Activated gamma-delta T cell treated with anti-CD3 and anti-CD28 coated beads, Interleukin-2, amount 50 U/mL, for 16 hours (primary cell): ENCODE results near the gene SAA1.

Experiments
- DNase-seq: peaks from one replicate; pipeline ENCODE4 v3.0.0-alpha.2; 2020; ENCODE audit warnings: low read depth

The SAA1 gene

DNA sequence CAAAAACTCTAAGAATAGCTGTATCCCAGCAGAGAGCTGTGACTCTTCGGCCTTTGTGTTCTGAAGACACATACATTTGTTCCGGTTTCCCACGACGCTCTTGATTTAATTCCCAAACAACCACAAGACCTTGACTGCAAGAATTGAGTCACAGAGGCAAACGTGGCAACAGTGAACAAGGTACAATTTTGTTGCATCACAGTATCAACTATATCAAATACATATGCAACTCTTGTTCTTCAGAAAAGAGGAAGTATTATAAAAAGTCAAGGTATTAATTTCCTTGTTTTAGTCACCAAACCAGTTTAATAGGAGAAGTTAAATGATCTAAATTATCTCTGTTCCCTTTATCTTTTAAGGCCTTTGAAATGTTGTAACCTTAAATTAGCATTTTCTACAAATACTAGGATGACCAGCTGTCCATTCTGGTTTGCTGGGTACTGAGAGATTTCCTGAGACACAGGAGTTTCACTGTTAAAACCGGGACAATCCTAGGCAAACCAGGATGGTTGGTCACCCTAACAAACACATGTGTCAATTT lies 44.8 kb downstream of the SAA1 start:
- no peak for DNase-seq

DNA sequence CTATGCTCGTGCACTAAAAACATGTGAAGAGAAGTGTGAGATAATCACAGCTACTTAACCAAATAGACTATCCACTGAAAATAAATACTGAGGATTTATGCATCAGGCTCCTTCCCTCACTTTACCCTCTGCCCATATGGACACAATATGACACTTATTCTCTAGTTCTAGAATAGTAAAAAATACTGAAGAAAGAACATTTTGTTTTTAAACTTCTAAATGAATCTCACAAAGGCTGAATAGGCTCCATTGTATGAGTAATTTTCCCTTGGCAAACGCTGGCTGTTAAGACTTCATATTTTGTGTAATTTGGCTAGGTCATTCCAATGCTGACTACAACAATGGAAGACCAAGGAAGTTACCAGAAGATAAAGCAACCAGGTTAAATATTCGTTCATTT lies 45.9 kb downstream of the SAA1 start:
- DNase-seq: no peak

DNA sequence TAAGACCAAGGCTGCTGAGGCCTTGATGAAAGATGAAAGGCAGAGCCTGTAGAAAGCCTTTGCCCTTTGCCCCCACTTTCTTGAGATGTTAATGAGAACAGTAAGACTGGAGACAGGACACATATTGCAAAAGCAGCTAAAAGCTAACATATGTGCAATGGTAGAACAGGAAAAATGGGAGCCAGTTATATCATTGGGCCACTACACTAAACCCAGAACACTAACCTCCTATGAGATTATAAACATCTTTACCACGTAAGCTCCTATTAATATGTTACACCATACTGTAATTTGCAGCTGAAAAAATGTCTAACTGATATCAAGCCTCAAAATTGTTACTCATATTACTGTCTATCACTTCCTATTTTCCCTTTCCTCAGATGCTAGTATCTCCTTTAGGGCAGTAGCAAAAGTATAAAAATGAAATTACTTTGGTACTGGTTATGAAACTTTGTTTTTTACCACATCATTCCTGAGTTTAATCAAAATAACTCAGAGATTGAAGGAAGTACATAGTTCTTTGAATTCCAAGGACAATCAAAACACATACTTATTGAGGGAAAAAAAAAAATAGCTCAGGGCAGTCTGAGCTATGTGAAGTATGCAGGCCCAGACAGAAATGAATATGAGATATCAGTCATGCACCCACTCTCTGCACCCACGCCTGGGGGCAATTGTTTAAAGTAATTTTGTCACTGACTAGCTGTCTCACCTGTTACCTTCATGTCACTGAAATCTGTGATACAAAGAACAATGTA lies 46.8 kb downstream of the SAA1 start:
- DNase-seq: no peak

DNA sequence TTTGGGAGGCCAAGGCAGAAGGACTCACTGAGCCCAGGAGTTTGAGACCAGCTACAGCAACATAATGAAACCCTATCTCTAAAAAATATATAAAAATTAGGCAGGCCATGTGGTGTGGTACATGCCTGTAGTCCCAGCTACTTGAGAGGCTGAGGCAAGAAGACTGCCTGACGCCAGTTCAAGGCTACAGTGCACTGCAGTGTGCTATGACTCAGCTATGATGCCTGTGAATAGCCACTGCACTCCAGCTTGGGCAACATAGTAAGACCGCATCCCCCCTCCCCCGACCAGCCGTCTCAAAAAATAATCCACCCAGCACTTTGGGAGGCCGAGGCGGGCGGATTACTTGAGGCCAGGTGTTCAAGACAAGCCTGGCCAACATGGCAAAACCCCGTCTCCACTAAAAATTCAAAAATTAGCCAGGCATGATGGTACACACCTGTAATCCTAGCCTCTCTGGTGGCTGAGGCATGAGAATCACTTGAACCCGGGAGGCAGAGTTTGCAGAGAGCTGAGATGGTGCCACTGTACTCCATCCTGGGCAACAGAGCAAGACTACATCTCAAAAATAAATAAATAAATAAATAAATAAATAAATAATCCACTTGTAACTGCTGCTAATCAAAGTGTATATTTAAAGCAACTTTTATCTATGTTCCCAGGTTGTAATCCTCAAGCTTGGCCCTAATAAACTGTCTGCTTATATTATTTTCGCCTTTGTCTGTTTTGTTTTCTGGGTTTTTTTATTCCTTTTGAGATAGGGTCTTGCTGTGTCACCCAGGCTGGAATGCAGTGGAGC lies 48.1 kb downstream of the SAA1 start:
- no peak for DNase-seq

DNA sequence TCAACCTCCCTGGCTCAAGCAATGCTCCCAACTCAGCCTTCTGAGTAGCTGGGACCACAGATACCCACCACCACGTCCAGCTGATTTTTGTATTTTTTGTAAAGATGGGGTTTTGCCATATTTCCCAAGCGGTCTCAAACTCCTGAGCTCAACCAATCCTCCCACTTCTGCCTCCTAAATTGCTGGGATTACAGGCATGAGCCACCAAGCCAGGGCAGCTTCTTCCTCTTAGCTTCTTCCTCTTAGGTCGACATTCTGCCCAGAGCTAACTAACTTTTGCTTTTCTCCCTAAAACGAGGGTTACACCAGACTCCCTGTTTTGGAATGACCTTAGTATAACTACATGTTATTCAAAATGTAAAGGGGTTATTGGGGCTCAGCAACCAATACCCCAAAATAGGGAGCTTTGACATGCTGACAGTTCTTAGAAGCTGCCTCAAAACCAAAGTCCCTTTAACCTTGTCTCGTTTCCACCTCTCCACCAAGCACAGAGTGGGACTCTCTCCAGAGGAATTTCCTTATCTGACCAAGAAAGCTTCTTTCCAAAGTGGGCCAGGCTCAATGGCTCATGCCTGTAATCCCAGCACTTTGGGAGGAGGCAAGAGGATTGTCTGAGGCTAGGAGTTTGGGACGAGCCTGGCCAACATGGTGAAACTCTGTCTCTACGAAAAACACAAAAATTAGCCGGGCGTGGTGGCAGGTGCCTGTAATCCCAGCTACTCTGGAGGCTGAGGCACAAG lies 48.9 kb downstream of the SAA1 start:
- DNase-seq: no peak

DNA sequence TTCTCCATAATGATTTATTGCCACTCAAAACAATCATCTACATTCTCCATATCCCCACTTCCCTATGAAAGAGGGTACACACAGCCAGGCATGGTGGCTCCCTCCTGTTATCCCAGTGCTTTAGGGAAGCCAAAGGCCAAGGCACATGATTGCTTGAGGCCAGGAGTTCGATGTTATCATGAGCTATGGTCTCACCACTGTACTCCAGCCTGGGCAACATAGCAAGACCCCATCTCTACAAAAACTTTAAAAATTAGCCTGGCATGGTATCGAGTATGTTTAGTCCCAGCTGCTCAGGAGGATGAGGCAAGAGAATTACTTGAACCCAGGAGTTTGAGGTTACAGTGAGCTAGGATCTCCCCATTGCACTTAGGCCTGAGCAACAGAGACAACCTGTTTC lies 49.8 kb downstream of the SAA1 start:
- DNase-seq: no peak

DNA sequence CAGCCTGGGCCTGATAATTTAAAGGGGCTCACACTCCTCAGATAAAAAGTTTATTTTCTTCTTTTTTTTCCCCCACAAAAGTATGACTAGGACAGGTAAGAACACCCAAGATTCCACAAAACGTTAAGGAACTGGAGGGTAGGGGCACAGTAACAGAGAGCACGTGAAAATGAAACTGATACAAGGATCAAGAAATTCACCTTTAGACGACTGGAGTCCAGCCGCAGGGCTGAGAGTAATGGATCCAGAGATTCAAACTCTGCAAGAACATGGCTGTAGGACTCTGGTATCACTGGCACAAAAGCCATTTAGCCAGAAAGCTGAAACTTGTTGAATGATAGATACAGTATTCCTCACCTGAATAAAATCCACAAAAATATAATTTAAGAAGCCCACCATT lies 51.5 kb downstream of the SAA1 start:
- no peak for DNase-seq
